AG09319 (cell line): Measurements from ENCODE around the gene MLNR.

Source experiments
- DNase-seq: peaks from one replicate; pipeline ENCODE4 v3.0.0-alpha.2; 2010; ENCODE audit warnings: low read depth; ENCODE audit errors: extremely low read depth
- CTCF ChIP-seq: IDR thresholded peaks from 2 replicates; pipeline ENCODE4 v1.5.1; 2011; ENCODE audit warnings: low read depth, mild to moderate bottlenecking, inconsistent platforms, low read length, moderate library complexity

MLNR gene

GRCh38 chr13:49216334-49216733 lies 3.8 kb upstream of the MLNR start:
- no peak for TF ChIP-seq CTCF
- no peak for DNase-seq

DNA sequence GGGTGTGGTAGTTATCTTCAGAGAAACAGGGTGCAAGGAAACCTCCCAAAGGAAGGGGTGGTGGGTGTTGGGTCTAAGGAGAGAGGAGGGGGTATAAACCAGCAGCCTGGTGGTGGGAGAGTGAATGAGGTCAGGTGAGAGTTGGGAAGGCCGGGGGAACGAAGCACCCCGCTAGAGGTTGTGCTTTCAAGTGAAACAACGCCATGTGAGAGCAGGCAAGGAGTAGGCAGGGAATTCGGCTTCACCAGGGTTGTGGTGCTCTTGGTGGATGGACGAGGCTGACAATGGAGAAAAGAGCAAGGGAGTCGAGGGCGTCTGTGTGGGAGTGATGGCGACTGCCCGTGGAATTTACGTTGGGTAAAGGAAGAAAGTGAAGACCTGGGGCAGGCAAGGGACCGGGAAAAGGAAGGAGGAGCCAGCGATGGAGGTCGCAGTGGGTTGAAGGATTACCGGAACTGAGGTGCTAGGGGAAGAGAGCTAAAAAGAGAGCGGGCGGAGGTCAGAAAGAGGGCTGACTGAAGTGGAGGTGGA lies 2.1 kb upstream of the MLNR start:
- TF ChIP-seq CTCF: no peak

GRCh38 chr13:49218493-49219051 lies 1.6 kb upstream of the MLNR start:
- no peak for TF ChIP-seq CTCF
- no peak for DNase-seq

More for the DNA sequence above, 2.1 kb upstream of the MLNR start:
- DNase-seq: no peak

DNA sequence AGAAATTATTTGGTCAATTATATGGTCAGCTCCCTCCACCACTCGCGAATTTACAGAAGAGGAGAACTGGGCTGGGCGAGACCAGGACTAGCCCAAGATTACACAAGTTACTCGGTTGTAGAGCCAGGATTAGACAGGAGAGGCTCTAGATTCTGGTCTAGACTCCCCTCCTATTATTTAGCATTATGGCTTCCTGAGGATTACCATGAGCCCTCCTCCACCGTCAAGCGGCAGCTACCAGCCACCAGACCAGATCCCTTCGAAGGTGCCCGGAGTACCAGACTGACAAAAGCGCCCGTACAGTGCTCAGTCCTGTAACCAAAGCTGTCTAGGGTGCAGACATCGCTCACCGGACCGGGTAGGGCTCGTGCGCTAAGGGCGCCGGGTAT lies 497 bp upstream of the MLNR start:
- TF ChIP-seq CTCF: no peak

DNA sequence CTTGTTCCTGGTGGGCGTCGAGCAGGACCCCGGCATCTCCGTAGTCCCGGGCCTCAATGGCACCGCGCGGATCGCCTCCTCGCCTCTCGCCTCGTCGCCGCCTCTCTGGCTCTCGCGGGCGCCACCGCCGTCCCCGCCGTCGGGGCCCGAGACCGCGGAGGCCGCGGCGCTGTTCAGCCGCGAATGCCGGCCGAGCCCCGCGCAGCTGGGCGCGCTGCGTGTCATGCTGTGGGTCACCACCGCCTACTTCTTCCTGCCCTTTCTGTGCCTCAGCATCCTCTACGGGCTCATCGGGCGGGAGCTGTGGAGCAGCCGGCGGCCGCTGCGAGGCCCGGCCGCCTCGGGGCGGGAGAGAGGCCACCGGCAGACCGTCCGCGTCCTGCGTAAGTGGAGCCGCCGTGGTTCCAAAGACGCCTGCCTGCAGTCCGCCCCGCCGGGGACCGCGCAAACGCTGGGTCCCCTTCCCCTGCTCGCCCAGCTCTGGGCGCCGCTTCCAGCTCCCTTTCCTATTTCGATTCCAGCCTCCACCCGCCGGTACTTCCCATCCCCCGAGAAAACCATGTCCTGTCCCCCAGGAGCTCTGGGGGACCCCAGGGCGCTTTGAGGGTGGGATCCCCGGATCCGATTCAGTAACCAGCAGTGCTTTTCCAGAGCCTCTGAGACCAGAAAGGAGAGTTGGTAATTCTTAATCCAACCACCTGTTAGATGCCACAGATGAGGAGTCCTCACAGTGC lies 885 bp downstream of the MLNR start:
- TF ChIP-seq CTCF: no peak
- DNase-seq: no peak

More for the DNA sequence above, 497 bp upstream of the MLNR start:
- no peak for DNase-seq

- DNase-seq: no peak
- no peak for TF ChIP-seq CTCF
Measured at GRCh38 chr13:49221590-49221965, 1.4 kb downstream of the MLNR start.

DNA sequence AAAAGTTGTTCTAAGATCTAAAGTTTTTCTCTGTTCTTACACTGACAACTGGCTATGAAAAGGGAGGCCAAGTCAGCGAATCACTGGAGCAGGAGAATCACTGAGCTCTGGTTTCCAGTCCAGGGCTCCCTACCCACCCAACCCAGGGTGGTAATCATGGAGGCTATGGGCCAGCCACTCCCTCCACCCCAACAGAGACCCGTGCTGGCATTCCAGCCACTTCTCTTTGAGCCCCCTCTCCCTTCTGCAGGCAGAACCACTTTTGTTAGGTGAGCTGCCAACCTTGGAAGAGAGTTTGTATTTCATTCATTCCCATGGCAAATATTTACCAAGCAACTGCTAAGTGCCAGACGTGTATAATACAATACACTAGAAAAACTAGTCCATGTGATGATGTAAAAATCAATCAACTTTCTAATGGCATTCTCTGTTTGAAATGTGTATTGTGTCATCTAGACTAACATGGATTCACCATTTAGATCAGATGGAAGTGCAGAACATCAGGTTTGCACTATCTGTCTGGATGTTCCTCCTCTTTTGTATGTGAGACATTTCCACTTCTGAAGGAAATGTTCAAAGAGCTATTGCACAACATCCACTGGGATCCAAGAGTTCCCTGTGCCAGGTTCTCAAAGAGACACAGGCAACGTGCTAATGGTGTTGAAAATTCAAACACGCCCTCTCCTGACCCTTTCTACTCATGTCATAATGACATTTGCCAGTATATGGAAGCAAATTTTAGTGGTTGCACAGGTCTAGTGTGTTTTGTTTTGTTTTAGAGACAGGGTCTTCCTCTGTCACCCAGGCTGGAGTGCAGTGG lies 5.3 kb downstream of the MLNR start:
- TF ChIP-seq CTCF: no peak
- DNase-seq: no peak
